PC-3 (cell line): ENCODE data around the gene SLC12A8.

Experiments
- EZH2 ChIP-seq: fragments of 300-600 bp; sonication (generic); IDR thresholded peaks from one replicate; pipeline ENCODE4 v1.6.1; 2017; ENCODE audit warnings: antibody characterized with exemption, mild to moderate bottlenecking, low read length; ENCODE audit not compliant: unreplicated experiment
- TF ChIP-seq, protein P1 (sequence below): fragments of 300-600 bp; sonication (generic); conservative IDR thresholded peaks from 2 replicates; pipeline ENCODE4 v1.5.1; 2017; ENCODE audit warnings: antibody characterized with exemption, low read depth, mild to moderate bottlenecking, low read length

DNA sequence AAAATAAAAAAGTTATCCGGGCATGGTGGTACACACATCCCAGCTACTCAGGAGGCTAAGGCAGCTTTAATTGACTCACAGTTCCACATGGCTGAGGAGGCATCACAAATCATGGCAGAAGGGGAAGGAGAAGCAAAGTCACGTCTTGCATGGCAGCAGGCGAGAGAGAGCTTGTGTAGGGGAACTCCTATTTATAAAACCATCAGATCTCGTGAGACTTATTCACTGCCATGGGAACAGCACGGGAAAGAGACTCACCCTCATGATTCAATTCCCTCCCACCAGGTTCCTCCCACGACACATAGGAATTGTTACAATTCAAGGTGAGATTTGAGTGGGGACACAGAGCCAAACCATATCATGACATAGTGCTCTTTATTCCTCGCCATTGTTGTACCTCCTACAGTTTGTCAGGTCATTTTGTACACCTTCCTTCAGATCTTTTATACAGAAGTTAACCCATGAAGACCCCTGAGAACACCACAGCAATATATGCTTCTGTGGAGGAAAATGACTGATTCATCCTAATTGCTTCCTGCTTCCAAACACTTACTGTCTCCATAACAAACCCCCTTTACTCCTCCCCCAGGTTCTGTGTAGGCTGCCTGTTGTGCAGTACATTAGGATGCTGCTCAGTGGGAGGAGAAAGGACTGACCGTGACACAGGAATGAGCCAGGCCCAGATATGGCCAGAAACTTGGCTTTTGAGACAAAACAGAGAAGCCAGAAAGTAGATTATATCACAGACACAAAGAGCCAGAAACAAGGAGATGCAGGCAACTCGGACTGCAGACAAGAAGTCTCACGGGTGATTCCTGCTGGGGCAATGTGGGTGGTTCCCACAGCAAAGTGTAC lies 88.9 kb downstream of the SLC12A8 start:
- TF ChIP-seq, protein P1, sequence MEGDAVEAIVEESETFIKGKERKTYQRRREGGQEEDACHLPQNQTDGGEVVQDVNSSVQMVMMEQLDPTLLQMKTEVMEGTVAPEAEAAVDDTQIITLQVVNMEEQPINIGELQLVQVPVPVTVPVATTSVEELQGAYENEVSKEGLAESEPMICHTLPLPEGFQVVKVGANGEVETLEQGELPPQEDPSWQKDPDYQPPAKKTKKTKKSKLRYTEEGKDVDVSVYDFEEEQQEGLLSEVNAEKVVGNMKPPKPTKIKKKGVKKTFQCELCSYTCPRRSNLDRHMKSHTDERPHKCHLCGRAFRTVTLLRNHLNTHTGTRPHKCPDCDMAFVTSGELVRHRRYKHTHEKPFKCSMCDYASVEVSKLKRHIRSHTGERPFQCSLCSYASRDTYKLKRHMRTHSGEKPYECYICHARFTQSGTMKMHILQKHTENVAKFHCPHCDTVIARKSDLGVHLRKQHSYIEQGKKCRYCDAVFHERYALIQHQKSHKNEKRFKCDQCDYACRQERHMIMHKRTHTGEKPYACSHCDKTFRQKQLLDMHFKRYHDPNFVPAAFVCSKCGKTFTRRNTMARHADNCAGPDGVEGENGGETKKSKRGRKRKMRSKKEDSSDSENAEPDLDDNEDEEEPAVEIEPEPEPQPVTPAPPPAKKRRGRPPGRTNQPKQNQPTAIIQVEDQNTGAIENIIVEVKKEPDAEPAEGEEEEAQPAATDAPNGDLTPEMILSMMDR: no peak
- no peak for TF ChIP-seq EZH2
